GM12864 (cell line): ENCODE results near the gene PBRM1.

Source experiments
- DNase-seq: peaks from one replicate; pipeline ENCODE4 v3.0.0-alpha.2; 2011; ENCODE audit warnings: low read depth
- H3K4me3 ChIP-seq: 2 replicates; pipeline ENCODE4 v1.5.1; 2011; ENCODE audit warnings: mild to moderate bottlenecking, low read depth, low read length, control low read depth
- TF ChIP-seq, protein P1 (sequence below): IDR thresholded peaks from 2 replicates; pipeline ENCODE4 v1.5.1; 2011; ENCODE audit warnings: low read depth, mild to moderate bottlenecking, moderate library complexity, low read length, control low read depth, inconsistent platforms; ENCODE audit errors: missing control alignments

The PBRM1 gene

DNA sequence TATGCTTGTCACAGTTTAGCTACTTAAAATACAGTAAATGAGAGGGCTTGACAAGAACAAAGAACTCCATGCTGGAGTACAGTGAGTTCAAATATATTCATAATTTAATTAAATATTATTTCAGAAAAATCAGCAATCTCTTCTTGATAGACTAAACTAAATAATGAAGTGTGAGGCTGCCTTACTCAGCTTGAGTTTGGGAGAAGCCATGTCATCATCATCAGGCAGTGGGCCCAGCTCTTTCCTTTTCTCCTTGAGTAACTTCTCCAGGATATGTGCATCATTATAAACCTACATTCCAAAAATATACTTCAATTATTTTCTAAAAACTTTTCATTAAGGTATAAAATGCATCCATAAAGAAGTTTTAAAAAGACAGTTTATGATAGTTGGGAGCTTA is 70.5 kb downstream of the PBRM1 start:
- TF ChIP-seq, protein P1, sequence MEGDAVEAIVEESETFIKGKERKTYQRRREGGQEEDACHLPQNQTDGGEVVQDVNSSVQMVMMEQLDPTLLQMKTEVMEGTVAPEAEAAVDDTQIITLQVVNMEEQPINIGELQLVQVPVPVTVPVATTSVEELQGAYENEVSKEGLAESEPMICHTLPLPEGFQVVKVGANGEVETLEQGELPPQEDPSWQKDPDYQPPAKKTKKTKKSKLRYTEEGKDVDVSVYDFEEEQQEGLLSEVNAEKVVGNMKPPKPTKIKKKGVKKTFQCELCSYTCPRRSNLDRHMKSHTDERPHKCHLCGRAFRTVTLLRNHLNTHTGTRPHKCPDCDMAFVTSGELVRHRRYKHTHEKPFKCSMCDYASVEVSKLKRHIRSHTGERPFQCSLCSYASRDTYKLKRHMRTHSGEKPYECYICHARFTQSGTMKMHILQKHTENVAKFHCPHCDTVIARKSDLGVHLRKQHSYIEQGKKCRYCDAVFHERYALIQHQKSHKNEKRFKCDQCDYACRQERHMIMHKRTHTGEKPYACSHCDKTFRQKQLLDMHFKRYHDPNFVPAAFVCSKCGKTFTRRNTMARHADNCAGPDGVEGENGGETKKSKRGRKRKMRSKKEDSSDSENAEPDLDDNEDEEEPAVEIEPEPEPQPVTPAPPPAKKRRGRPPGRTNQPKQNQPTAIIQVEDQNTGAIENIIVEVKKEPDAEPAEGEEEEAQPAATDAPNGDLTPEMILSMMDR: no peak
- DNase-seq: no peak
- H3K4me3 ChIP-seq: no peak overlapping the region

DNA sequence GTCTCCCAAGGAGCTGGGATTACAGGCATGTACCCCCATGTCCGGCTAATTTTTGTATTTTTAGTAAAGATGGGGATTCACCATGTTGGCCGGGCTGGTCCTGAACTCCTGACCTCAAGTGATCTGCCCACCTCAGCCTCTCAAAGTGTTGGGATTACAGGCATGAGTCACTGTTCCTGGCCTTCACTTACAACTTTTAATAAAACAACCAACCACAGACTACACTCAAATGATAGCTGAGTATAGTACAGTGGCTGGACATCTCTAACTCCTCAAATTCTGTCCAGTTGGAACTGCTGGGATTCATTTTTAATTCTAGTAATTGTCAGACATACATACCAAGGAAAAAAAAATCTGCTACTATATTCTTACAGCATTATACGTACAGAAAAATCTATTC is 71.0 kb downstream of the PBRM1 start:
- TF ChIP-seq, protein P1: no peak
- no peak overlapping the region for H3K4me3 ChIP-seq
- DNase-seq: no peak

- H3K4me3 ChIP-seq: no peak overlapping the region
- DNase-seq: no peak
- TF ChIP-seq, protein P1: no peak
These were observed 76.3 kb downstream of the PBRM1 start for GRCh38 chr3:52609316-52609815.

- TF ChIP-seq, protein P1: no peak
- H3K4me3 ChIP-seq: no peak overlapping the region
- no peak for DNase-seq
These were observed 77.4 kb downstream of the PBRM1 start for GRCh38 chr3:52608337-52608736.

- TF ChIP-seq, protein P1: no peak
- DNase-seq: no peak
These were observed 79.2 kb downstream of the PBRM1 start for GRCh38 chr3:52606373-52607085.

DNA sequence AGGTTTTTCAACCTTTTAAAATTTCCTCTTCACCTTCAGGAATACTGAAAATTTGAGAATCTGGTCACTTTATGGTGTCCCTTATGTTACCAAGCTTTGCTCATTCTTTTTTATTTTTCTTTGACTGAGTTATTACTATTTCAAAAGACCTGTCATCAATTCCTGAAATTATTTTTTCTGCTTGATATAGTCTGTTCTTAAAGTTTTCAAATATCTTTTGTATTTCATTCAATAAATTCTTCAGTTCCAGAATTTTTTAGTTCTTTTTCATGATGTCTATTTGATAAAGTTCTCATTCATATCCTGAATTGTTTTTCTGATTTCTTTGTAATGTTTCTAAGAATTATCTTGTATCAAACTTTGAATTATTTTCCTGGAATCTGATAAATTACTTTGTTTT is 85.5 kb downstream of the PBRM1 start:
- DNase-seq: no peak
- no peak overlapping the region for H3K4me3 ChIP-seq
- TF ChIP-seq, protein P1: no peak

More at GRCh38 chr3:52606373-52607085, 79.2 kb downstream of the PBRM1 start:
- H3K4me3 ChIP-seq: no peak overlapping the region

- DNase-seq: no peak
- TF ChIP-seq, protein P1: no peak
- no peak overlapping the region for H3K4me3 ChIP-seq
These were observed 89.0 kb downstream of the PBRM1 start for GRCh38 chr3:52596658-52597265.
